PC-9 (cell line): ENCODE measurements around the gene CDC42BPB.

ENCODE experiments used
- CTCF ChIP-seq: fragments of 200-600 bp; sonication (generic); conservative IDR thresholded peaks from 2 replicates; pipeline ENCODE4 v1.6.1; 2017; ENCODE audit warnings: mixed run types, antibody characterized with exemption, mild to moderate bottlenecking, moderate library complexity
- EZH2 ChIP-seq: fragments of 200-600 bp; sonication (generic); IDR thresholded peaks from 2 replicates; pipeline ENCODE4 v1.8.0; 2017; ENCODE audit warnings: antibody characterized with exemption, low read depth

- TF ChIP-seq CTCF (no peak), EZH2 (no peak)
Measured at GRCh38 chr14:102914474-102915291, 142.7 kb downstream of the CDC42BPB start.
